ENCODE data around the gene ZNF516.

- TF ChIP-seq, protein P1, sequence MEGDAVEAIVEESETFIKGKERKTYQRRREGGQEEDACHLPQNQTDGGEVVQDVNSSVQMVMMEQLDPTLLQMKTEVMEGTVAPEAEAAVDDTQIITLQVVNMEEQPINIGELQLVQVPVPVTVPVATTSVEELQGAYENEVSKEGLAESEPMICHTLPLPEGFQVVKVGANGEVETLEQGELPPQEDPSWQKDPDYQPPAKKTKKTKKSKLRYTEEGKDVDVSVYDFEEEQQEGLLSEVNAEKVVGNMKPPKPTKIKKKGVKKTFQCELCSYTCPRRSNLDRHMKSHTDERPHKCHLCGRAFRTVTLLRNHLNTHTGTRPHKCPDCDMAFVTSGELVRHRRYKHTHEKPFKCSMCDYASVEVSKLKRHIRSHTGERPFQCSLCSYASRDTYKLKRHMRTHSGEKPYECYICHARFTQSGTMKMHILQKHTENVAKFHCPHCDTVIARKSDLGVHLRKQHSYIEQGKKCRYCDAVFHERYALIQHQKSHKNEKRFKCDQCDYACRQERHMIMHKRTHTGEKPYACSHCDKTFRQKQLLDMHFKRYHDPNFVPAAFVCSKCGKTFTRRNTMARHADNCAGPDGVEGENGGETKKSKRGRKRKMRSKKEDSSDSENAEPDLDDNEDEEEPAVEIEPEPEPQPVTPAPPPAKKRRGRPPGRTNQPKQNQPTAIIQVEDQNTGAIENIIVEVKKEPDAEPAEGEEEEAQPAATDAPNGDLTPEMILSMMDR (IDR thresholded peaks at IDR 0.05; ENCODE audit: borderline replicate concordance, extremely low read depth, low read length, poor library complexity, severe bottlenecking), result no peak
- TF ChIP-seq EZH2 (IDR thresholded peaks at IDR 0.05; ENCODE audit: borderline replicate concordance, low read depth, low read length, severe bottlenecking), result no peak
These were observed 10.6 kb upstream of the ZNF516 start for GRCh38 chr18:76505614-76506013.
